Activated CD4-positive, alpha-beta T cell treated with anti-CD3 and anti-CD28 coated beads, Interleukin-2, amount 10 ng/mL, durations not matched to agents 24 days and 14 days (primary cell): ENCODE results near the gene AUH. TPM values are rescaled to one million over a fixed set of nuclear protein-coding genes. Genes with fewer than 3 reads are reported as not detected.

Experiments used
- DNase-seq: peaks from one replicate; pipeline ENCODE4 v3.0.0; 2022
- H3K27ac Mint-ChIP-seq: one replicate; pipeline ENCODE4 v1.8.0; 2022; ENCODE audit warnings: mild to moderate bottlenecking, mixed read lengths
- H3K27me3 Mint-ChIP-seq: one replicate; pipeline ENCODE4 v1.8.0; 2022; ENCODE audit warnings: mixed read lengths
- H3K36me3 Mint-ChIP-seq: one replicate; pipeline ENCODE4 v1.8.0; 2022; ENCODE audit warnings: low read depth, mild to moderate bottlenecking, mixed read lengths
- H3K4me1 Mint-ChIP-seq: one replicate; pipeline ENCODE4 v1.8.0; 2021; ENCODE audit warnings: mixed read lengths
- H3K4me3 Mint-ChIP-seq: one replicate; pipeline ENCODE4 v1.8.0; 2022; ENCODE audit warnings: mild to moderate bottlenecking, moderate library complexity, mixed read lengths
- H3K9me3 Mint-ChIP-seq: one replicate; pipeline ENCODE4 v1.8.0; 2021; ENCODE audit warnings: mixed read lengths
- intact Hi-C: fragments of 100-400 bp; cut with micrococcal nuclease; formaldehyde crosslinking; loops from one replicate; pipeline ENCODE4 v1.15.1; 2023
- total RNA-seq: library from RNA; stranded (reverse); gene quantifications from 2 replicates; pipeline ENCODE4 v1.2.3, GENCODE V29; 2022

Gene AUH
- total RNA-seq, 1 donor from 2014 or later = 49.5 TPM

DNA sequence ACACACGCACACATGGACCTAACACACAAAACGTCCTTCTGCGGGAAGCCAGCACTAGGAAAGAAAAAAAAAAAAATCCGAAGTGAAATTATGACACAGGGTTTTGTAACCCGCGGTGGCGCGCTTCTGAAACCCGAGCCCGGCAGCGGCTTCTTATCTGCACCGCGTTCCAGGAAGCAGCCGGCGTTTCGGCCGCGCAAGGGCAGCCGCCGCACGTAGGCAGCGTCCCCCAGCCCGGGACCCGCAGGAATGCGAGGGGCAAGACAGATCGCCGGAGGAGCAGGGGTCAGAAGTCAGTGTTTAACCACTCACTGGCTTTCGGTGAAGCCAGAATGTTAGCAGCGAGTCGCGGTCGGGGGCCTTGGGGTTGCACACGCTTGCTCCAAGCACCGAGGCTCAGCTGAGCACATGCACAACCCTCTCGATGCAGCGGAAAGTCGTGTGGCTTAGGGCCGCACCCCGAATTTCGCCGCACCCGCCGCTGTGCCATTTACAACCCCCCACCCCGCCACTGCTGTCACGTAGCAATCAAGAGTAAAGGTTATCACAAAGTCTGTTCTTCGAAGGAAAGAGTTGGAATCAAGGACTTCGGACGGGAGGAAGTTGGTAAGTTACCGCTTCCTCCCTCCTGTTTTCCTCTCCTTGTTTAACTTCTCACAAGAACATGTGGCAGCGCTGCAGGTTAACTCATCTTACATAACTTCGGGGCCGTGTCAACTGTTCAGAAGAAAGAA is 167.9 kb downstream of the AUH start:
- H3K27ac Mint-ChIP-seq = peak overlapping the region; percentile 99
- peaks cover 10% of the 10 kb centered on the region for H3K36me3 Mint-ChIP-seq
- peak overlapping the region; percentile 85 for H3K4me3 Mint-ChIP-seq
- H3K27me3 Mint-ChIP-seq = no peaks in the 10 kb centered on the region
- intact Hi-C loops = loop anchor here (1.0 to 5.0 kb wide), 15 partner anchors 14 to 518 kb away; no protein-coding TSS in a partner anchor
- peak; percentile 95 for DNase-seq
- H3K9me3 Mint-ChIP-seq = peaks cover under 1% of the 10 kb centered on the region
- peaks cover 71% of the 10 kb centered on the region for H3K4me1 Mint-ChIP-seq

- H3K27ac Mint-ChIP-seq = peak overlapping the region; percentile 99
- no peaks in the 10 kb centered on the region for H3K27me3 Mint-ChIP-seq
- H3K36me3 Mint-ChIP-seq = peaks cover 12% of the 10 kb centered on the region
- H3K4me3 Mint-ChIP-seq = peak overlapping the region; percentile 85
- peaks cover 67% of the 10 kb centered on the region for H3K4me1 Mint-ChIP-seq
- DNase-seq = peak; percentile 92
- peaks cover 7% of the 10 kb centered on the region for H3K9me3 Mint-ChIP-seq
- intact Hi-C loops = loop anchor here (1.0 to 5.0 kb wide), 15 partner anchors 15 to 519 kb away; no protein-coding TSS in a partner anchor
Observed at GRCh38 chr9:91193087-91193657, 168.5 kb downstream of the AUH start.

DNA sequence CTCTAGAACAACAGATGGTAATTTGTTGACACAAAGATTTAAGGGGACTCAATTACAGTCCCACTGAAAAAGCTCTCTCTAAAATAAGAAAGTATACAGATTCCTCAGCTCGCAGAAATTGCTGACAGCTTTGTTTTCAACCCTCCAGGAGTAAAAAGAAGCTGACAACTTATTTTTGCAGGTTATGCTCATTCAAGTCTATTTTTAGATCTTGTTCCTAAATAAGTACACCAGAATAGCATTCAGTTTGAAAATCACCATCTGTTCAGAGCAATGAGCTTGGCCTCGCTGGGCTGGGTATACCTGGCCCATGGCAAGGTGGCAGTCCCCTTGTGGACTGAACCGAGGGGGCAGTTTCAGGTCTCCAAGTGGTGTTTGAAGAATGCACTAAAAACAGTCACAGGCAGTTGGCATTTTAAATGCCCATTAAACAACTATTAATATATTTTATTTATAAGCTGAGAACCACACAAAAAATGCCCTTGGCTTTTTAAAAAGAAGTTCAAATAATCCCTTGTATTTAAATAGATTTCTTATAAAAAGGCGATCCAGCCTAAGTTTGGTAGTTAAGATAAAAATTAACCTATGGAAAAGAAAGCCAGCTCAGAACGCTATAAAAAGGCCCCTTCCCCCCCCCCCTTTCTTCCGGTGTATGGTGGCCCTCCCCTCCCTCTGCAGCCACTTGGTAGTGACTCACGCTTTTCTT is 169.2 kb downstream of the AUH start:
- peaks cover 13% of the 10 kb centered on the region for H3K36me3 Mint-ChIP-seq
- H3K4me1 Mint-ChIP-seq = peaks cover 63% of the 10 kb centered on the region
- peak overlapping the region; percentile 99 for H3K27ac Mint-ChIP-seq
- H3K9me3 Mint-ChIP-seq = peaks cover 7% of the 10 kb centered on the region
- intact Hi-C loops = loop anchor here (1.0 to 5.0 kb wide), 15 partner anchors 15 to 520 kb away; no protein-coding TSS in a partner anchor
- H3K27me3 Mint-ChIP-seq = no peaks in the 10 kb centered on the region
- peak; percentile 71 for DNase-seq
- peak overlapping the region; percentile 85 for H3K4me3 Mint-ChIP-seq

GRCh38 chr9:91191411-91192380 is 170.0 kb downstream of the AUH start:
- intact Hi-C loops = loop anchor here (2.0 to 5.0 kb wide), 3 partner anchors 155 to 521 kb away; no protein-coding TSS in a partner anchor
- peaks cover 7% of the 10 kb centered on the region for H3K9me3 Mint-ChIP-seq
- H3K27me3 Mint-ChIP-seq = no peaks in the 10 kb centered on the region
- peaks cover 19% of the 10 kb centered on the region for H3K36me3 Mint-ChIP-seq
- H3K27ac Mint-ChIP-seq = peak overlapping the region; percentile 90
- peaks cover 69% of the 10 kb centered on the region for H3K4me1 Mint-ChIP-seq
- peak overlapping the region; percentile 64 for H3K4me3 Mint-ChIP-seq
- DNase-seq = peak; percentile 69

DNA sequence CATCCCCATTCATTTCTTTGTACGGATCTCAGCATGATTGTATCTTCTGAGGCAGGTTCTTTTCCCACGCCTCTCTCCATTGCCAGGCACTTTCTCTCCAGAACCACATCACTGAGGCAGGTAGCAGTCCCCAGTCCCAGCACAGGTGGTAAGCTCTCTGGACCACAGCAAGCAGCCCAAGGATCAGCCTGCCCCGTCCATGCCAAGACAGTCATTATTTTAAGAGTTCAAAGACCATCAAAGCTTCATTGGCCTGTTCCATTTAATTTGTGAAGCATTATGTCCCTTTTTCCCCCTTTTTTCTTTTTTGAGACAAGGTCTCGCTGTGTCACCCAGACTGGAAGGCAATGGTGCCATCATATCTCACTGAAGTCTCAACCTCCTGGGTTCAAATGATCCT is 171.7 kb downstream of the AUH start:
- intact Hi-C loops = loop anchor here (5.0 kb wide), 2 partner anchors 223 to 522 kb away; no protein-coding TSS in a partner anchor
- Mint-ChIP-seq H3K36me3 (peaks cover 17% of the 10 kb centered on the region), H3K4me1 (peaks cover 64% of the 10 kb centered on the region), H3K27ac (peak overlapping the region; percentile 74), H3K9me3 (peaks cover 7% of the 10 kb centered on the region), H3K27me3 (no peaks in the 10 kb centered on the region), H3K4me3 (no peak overlapping the region)
- DNase-seq = no peak

- peak; percentile 54 for DNase-seq
- intact Hi-C loops = no loop called here
- peaks cover 9% of the 10 kb centered on the region for H3K9me3 Mint-ChIP-seq
- H3K36me3 Mint-ChIP-seq = peaks cover 13% of the 10 kb centered on the region
- H3K4me1 Mint-ChIP-seq = peaks cover 57% of the 10 kb centered on the region
- H3K27ac Mint-ChIP-seq = peak overlapping the region; percentile 61
- H3K4me3 Mint-ChIP-seq = no peak overlapping the region
- H3K27me3 Mint-ChIP-seq = no peaks in the 10 kb centered on the region
Observed at GRCh38 chr9:91188719-91189590, 172.8 kb downstream of the AUH start.

DNA sequence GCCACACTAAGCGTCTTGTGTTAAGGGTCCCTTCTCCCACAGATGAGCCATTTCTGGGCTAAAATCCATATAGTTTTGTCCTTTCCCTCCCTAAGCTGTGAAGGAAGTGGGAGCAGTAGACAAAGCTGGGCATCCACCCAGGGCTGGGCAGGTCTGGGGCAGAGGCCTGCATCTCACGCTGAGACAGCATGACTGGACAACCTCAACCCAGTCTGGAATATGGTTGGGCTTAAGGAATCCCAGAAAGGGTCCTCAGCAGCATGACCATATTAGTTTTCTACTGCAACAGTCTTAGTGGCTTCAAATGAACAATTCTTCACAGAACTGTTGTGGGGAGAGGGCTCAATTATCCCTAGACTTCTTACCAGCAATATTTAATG is 173.8 kb downstream of the AUH start:
- intact Hi-C loops = no loop called here
- Mint-ChIP-seq H3K36me3 (peaks cover 13% of the 10 kb centered on the region), H3K27me3 (no peaks in the 10 kb centered on the region), H3K27ac (peak overlapping the region; percentile 86), H3K4me3 (no peak overlapping the region), H3K4me1 (peaks cover 50% of the 10 kb centered on the region), H3K9me3 (peaks cover 10% of the 10 kb centered on the region)
- no peak for DNase-seq

DNA sequence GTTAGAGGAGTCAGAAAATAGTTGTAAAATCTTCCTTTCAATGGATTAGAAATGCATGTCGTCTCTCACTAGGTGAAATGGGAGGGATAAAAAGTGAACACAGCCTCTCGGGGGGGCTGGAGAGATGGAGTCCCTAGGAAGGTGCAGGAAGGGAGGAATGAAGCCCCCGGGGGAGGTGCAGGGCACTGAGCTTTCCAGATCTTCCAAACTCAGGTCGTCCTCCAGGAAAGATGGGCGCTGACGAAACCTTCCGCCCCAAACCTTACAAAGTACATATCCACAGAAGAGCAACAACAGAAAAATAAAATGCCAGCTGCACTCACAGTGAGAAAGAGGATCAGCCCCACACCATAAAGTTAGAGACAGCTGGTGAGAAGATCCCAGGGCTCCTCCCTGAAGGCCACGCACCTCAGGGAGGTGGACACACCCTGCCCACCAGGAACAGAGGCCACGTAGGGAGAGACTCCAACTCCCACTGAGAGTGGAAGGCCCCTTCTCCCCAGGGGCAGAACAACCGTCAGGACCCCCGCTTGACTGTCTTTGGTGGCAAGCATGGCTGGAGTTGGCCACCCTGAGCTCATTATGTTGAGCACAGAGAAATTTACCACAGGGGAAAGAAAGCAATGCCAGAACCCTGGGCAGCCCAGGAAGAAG is 174.3 kb downstream of the AUH start:
- peak overlapping the region; percentile 86 for H3K27ac Mint-ChIP-seq
- peaks cover 13% of the 10 kb centered on the region for H3K36me3 Mint-ChIP-seq
- intact Hi-C loops = no loop called here
- H3K27me3 Mint-ChIP-seq = no peaks in the 10 kb centered on the region
- H3K4me1 Mint-ChIP-seq = peaks cover 52% of the 10 kb centered on the region
- H3K9me3 Mint-ChIP-seq = peaks cover 10% of the 10 kb centered on the region
- no peak for DNase-seq
- peak overlapping the region; percentile 43 for H3K4me3 Mint-ChIP-seq

DNA sequence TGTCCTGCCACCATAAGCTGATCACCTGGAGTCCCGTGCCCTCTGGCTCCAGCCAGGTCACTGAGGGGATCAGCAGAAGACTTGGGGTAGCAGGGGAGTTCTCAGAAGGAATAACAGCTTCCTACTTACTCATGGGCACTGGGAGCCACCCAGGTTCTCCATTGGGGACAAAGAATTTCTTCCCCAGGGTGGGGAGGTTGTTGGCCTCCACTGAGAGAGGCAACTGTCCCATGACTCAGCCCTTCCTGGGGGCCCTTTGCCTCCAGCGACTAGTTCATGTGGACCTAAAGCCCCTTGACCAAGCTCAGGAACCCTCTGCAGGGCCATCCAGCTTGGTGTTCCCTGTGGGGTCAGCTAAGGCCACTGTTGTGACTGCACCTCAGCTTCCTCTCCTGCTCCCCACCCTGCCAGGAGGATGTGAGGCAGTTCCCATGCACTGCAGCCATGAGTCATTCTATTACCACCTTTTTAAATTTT is 175.0 kb downstream of the AUH start:
- H3K36me3 Mint-ChIP-seq = peaks cover 13% of the 10 kb centered on the region
- no peaks in the 10 kb centered on the region for H3K27me3 Mint-ChIP-seq
- peaks cover 10% of the 10 kb centered on the region for H3K9me3 Mint-ChIP-seq
- peak overlapping the region; percentile 86 for H3K27ac Mint-ChIP-seq
- intact Hi-C loops = no loop called here
- DNase-seq = peak; percentile 71
- H3K4me1 Mint-ChIP-seq = peaks cover 46% of the 10 kb centered on the region
- peak overlapping the region; percentile 43 for H3K4me3 Mint-ChIP-seq

DNA sequence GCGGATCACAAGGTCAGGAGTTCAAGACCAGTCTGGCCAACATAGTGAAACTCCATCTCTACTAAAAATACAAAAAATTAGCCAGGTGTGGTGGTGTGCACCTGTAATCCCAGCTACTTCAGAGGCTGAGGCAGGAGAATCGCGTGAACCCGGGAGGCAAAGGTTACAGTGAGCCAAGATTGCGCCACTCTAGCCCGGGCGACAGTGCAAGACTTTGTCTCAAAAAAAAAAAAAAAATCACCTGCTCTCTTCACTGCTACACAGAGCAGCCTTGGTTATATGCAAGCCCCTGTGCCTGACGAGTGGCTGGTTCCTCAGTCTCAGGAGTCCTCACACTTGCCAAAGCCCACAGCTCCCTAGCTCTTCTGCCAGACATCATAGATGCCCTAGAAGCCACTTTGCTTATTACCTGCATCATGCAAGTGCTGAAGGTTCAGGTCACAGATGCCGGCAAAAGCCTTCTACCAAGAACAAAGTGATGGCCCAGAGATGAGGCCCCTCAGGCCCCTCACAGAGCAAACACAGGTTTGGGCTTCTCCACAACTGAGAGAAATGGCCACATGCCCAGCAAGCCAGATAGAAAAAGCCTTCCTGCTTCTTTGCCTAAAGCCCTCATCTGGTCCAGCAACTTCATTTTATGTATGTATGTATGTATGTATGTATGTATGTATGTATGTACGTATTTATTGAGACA is 176.4 kb downstream of the AUH start:
- intact Hi-C loops = no loop called here
- H3K9me3 Mint-ChIP-seq = peaks cover 10% of the 10 kb centered on the region
- DNase-seq = peak; percentile 55
- H3K4me3 Mint-ChIP-seq = no peak overlapping the region
- H3K36me3 Mint-ChIP-seq = peaks cover 13% of the 10 kb centered on the region
- H3K4me1 Mint-ChIP-seq = peaks cover 38% of the 10 kb centered on the region
- H3K27me3 Mint-ChIP-seq = no peaks in the 10 kb centered on the region
- no peak overlapping the region for H3K27ac Mint-ChIP-seq

DNA sequence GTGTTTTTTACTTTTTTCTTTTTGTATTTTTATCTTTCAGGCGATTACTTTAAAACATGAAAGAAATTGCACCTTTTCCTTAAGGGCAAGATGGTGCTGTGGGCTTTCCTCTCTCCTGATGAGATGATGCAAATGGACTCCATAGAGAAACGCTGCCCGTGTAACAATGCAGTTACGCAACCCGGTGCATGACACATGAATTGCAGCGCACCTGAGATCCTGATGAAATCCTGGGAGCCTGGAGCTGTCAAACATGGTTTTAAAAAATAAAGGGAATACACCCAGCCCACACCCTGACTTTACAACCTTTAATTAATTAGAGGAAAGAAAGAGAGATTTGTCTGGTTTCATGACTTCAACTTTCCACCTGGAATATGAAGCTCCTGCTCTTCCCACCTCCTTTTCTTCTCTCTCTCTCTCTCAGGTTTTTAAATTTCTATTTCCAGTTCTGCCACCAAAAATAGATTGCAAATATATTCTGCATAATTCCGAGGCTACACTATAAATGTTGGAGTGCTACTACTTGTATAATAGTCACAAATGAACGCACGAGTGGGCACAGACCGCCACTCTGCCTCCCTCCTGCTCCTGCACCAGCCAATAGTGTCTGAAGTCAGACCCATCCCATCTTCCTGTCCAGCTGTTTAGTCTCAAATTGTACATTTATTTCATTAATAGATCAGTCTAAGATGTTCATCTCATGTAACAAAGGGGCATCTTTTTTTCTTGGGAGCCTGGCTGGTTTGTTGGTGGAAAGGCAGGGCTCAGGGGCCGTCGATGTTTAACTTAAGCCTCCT is 179.1 kb downstream of the AUH start:
- Mint-ChIP-seq H3K4me1 (peaks cover 49% of the 10 kb centered on the region), H3K9me3 (peaks cover 3% of the 10 kb centered on the region), H3K36me3 (peaks cover 6% of the 10 kb centered on the region)

More for the DNA sequence above, 179.1 kb downstream of the AUH start:
- DNase-seq = no peak
- intact Hi-C loops = no loop called here
- no peaks in the 10 kb centered on the region for H3K27me3 Mint-ChIP-seq
- peak overlapping the region; percentile 25 for H3K27ac Mint-ChIP-seq
- no peak overlapping the region for H3K4me3 Mint-ChIP-seq
